HG03103 (cell line): Measurements from ENCODE around the gene SCD.
"Not testable (repeated sequence)": the region's sequence is repeated elsewhere in the genome, so short reads cannot be mapped to it uniquely, and the experiment has no call there.

Experiments used
- ATAC-seq: cut with Tn5 transposase; IDR thresholded peaks from one replicate; pipeline ENCODE4 v1.9.1; 2021; ENCODE audit warnings: low read depth; ENCODE audit not compliant: unreplicated experiment

Gene SCD

GRCh38 chr10:100359529-100360150 lies 12.6 kb downstream of the SCD start:
- no peak for ATAC-seq

GRCh38 chr10:100360234-100360633 lies 13.2 kb downstream of the SCD start:
- ATAC-seq = no peak

DNA sequence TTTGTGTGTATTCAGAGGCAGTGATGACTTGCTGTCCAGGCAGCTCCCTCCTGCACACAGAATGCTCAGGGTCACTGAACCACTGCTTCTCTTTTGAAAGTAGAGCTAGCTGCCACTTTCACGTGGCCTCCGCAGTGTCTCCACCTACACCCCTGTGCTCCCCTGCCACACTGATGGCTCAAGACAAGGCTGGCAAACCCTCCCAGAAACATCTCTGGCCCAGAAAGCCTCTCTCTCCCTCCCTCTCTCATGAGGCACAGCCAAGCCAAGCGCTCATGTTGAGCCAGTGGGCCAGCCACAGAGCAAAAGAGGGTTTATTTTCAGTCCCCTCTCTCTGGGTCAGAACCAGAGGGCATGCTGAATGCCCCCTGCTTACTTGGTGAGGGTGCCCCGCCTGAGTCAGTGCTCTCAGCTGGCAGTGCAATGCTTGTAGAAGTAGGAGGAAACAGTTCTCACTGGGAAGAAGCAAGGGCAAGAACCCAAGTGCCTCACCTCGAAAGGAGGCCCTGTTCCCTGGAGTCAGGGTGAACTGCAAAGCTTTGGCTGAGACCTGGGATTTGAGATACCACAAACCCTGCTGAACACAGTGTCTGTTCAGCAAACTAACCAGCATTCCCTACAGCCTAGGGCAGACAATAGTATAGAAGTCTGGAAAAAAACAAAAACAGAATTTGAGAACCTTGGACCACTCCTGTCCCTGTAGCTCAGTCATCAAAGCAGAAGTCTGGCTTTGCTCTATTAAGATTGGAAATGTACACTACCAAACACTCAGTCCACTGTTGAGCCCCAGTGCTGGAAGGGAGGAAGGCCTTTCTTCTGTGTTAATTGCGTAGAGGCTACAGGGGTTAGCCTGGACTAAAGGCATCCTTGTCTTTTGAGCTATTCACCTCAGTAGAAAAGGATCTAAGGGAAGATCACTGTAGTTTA lies 15.8 kb downstream of the SCD start:
- ATAC-seq = no peak

- no peak for ATAC-seq
Measured at GRCh38 chr10:100364175-100364574, 17.1 kb downstream of the SCD start.

DNA sequence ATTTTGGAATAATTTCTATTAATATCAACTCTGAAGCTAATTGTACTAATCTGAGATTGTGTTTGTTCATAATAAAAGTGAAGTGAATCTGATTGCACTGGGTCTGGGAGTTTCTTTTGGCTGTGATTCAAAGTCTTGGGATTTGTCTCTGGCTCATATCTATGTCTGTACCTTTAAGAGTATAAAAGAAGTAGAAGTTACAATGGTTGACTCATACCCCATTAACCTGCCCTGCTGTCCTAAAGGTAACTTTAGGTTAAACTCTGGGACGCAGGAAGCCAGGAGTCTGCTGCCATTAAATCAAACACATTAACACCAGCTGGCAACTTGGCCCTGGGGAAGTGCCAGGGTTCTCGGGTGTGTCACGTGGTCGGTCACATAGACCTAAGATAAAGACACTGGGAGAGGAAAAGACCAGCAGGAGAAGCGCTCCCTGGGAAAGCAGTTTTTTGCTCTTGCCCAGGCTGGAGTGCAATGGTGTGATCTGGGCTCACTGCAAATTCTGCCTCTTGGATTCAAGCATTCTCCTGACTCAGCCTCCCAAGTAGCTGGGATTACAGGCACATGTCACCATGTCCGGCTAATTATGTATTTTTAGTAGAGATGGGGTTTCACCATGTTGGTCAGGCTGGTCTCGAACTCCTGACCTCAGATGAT lies 17.8 kb downstream of the SCD start:
- ATAC-seq = no peak

DNA sequence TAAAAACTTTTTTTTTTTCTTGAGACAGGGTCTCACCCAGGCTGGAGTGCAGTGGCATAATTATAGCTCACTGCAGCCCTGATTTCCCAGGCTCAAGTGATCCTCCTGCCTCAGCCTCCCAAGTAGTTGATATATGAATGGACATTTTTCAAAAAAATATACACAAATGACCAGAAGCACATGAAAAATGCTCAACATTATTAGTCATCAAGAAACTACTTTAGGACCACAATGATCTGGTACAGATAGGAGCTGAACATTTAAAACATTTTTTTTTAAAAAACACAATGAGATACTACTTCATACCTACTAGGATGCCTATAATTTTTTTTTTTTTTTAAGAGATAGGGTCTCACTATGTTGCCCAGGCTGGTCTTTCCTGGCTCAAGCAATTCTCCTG lies 21.7 kb downstream of the SCD start:
- ATAC-seq = no peak

- ATAC-seq = no peak
Measured at GRCh38 chr10:100370714-100371481, 23.9 kb downstream of the SCD start.

- ATAC-seq = no peak
Measured at GRCh38 chr10:100371482-100372027, 24.5 kb downstream of the SCD start.

DNA sequence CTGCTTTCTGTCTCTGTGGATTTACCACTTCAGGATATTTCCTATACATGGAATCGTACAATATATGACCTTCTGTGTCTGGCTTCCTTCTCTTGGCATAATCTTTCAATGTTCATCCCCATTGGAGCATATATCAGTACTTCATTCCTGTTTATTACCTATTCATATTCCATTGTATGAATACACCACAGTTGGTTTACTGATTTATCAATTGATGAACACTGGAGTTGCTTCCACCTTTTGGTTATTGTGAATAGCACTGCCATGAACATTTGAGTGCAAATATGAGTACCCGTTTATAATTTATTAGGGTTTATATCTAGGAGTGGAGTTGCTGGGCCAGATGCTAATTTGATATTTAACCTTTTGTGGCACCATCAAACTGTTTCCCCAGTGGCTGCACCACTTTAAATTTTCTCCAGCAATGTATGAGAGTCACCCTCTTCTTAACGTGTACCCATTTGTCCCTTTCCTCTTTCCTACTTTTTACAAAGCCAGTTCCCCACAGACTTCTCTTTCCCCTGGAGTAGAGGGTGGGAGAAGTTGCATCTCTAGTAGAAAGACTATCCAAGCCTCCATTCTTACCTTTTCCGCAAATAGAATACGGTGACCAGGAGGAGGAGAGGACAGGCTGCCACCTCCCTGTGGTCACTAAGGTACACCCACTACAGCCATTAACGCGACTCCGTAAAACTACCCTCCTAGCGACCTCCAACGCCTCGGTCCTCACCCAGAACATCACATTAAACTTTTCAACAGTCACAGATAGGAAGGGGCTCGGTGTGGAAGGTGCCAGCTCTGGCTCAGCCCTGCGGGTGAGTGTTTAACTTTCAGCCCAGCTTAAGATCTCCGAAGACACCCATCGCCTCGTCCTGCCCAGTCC lies 25.6 kb downstream of the SCD start:
- no peak for ATAC-seq

DNA sequence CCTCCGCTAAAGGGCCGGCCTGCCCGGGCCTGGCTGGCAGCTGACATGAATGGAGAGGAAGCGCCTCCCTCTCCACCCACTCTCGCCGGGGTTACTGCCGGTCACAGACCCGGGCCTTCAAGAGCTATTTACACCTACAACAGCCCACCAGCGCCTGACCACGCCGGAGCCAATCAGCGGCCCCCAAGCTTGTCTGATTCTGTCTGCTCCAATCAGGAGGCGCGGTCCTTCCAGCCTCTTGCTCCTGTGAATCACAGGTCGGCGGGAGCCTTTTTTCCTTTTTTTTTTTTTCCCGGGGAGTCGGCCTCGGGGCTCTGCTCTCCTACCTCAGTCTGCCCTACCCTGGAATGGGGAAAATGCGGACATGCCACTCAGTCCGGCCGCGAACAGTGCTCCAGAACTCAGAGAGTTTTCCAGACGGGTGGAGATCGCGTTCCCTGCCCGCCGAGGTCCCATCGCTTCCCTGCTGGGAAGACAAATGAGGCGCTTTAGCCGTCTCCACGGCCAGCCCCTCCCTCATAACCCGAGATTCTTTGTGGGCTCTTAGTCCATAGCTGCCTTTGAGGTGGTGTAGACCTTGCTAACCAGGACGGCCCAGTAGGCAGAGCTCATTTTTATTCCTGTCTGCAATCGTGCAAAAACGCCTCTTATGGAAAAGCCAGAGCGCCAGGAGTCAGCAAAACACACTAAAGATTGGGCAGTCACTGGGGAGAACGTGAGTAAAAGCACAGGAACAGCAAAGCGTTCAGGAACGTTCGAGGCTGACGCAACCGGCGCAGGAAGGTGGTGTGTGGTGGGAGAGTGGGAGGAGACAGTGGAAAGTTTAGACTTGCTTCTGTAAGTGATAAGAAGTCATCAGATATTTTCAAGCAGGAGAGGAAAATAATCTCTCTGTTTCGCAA lies 26.5 kb downstream of the SCD start:
- ATAC-seq = peak; percentile 81

- ATAC-seq = no peak
Measured at GRCh38 chr10:100374200-100374655, 27.2 kb downstream of the SCD start.

- not testable (repeated sequence) for ATAC-seq
Measured at GRCh38 chr10:100374677-100375353, 27.8 kb downstream of the SCD start.

DNA sequence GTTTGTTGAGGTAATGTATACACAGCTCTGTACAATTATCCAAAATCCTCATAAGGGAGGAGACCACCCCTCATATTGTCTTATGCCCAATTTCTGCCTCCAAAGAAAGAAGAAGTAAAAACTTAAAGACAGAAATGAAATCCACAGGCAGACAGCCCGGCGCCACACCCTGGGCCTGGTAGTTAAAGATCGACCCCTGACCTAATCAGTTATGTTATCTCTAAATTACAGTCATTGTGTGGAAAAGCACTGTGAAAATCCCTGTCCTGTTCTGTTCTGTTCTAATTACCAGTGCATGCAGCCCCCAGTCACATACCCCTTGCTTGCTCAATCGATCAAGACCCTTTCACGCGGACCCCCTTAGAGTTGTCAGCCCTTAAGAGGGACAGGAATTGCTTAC lies 29.6 kb downstream of the SCD start:
- ATAC-seq = not testable (repeated sequence)

GRCh38 chr10:100377830-100378229 lies 30.8 kb downstream of the SCD start:
- ATAC-seq = no peak

- no peak for ATAC-seq
Measured at GRCh38 chr10:100380400-100380799, 33.4 kb downstream of the SCD start.

DNA sequence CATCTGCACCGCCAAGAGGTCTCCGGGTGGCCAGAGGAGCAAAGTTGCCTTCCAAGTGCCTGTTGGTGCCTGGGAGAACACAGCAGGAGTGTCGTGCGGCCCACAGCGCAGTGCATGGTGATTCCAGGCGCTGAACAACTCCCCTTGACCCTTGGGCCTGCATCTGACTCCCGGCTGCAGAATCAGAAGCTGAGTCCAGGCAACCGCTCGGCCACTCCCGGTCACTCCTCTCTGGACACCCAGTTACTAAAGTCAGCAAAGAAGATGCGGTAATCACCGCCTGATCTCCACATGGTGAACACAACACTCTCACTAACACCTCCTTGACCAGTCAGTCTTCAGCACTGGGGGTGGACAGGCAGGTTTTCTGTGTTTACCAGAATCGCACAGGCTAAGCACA lies 35.5 kb downstream of the SCD start:
- no peak for ATAC-seq

DNA sequence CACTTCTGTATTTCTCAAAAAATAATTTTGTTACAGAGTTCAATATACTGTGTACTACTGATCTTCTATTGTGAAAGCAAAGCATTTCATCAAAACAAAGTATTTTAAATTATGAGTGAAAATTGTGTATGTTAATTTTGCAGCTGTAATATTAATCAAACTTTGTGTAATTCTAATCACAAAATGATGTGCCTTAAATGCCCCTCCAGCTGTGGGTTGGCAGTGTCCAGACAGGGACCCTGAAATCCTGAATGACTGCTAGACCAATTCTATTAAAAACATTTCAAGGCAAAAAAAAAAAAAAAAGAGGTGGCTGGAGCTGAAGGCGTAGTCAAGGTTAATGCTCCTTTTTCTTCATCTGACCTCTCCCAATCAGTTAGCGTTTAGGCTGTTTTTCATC lies 36.2 kb downstream of the SCD start:
- ATAC-seq = no peak
